Caki2 (cell line): ENCODE results near the gene AZGP1. TPM values are rescaled to one million over a fixed set of nuclear protein-coding genes. Genes with fewer than 3 reads are reported as not detected.
"Not testable (repeated sequence)": the region's sequence is repeated elsewhere in the genome, so short reads cannot be mapped to it uniquely, and the experiment has no call there.

ENCODE experiments used
- DNase-seq: peaks from one replicate; pipeline ENCODE4 v3.0.0-alpha.2; 2015; ENCODE audit warnings: low read depth
- in situ Hi-C: cut with HindIII; loops from 2 replicates; pipeline ENCODE4 v1.10.0; 2016; ENCODE audit warnings: low sequenced_read_pairs, low pct_unique_long_range_greater_than_20kb, mixed read lengths
- total RNA-seq: library from RNA; depleted of rRNA; stranded (reverse); fragments of >200 nt; shearing (Covaris generic); gene quantifications from 2 replicates; pipeline ENCODE4 v1.2.3, GENCODE V29; 2014; ENCODE audit warnings: low replicate concordance

Gene AZGP1
- total RNA-seq, 1 experiment from 2014 or later = 1.1 TPM

DNA sequence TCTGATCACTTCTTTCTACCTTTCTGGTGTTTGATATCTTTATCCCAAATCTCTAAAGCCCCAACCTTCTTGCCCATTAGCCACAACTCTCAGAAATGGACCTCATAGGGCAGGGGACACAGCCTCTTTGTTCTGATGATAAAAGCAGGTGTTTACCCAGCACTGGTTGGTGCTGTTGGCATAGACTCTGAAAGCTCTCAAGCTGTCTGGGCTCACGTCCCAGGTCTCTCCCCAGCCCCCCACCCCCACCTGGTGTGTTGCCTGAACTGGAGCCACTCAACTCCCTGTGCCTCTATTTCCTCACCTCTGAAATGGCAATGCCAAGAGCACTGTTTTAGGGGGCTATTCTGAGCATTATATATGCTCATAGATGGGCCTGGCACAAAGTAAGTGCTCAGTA is 6.0 kb downstream of the AZGP1 start:
- in situ Hi-C loops, DNase-seq: not testable (repeated sequence)

DNA sequence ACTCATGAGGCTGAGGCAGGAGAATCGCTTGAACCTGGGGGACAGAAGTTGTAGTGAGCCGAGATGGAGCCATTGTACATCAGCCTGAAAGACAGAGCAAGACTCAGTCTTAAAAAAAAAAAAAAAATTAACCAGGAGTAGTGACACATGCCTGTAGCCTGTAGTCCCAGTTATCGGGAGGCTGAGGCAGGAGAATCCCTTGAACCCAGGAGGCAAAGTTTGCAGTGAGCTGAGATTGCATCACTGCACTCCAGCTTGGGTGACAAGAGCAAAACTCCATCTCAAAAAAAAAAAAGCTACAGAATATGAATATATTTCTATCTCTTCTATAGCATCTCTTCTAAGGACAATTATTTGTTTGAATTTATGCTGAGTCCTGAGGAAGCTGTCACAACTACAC is 6.5 kb downstream of the AZGP1 start:
- DNase-seq = no peak
- in situ Hi-C loops = no loop called here

DNA sequence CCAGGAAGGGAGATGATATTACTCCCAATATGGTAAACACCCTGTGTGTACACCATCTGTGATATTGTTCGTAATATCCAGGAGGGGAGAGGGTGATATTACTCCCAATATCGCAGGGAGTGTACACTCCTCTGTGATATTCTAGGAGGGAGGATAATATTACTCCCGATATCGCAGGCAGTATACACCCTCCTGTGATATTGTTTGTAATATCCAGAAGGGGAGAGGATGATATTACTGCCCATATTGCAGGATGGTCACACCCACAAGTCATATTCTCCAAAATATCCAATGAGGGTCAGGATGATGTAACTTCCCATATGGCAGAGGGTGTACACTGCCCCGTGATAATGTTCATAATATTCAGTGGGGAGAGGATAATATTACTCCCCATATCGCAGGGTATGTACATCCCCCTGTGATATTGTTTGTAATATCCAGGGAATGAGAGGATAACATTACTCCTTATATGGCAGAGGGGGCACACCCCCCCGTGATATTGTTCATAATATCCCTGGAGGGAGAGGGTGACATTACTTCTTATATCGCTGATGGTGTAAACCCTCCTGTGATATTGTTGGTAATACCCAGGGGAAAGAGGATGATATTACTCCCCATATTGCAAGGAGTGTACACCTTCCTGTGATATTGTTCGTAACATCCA is 17.1 kb downstream of the AZGP1 start:
- no peak for DNase-seq
- in situ Hi-C loops = no loop called here

GRCh38 chr7:99955247-99955646 is 20.6 kb downstream of the AZGP1 start:
- DNase-seq = no peak
- in situ Hi-C loops = no loop called here

DNA sequence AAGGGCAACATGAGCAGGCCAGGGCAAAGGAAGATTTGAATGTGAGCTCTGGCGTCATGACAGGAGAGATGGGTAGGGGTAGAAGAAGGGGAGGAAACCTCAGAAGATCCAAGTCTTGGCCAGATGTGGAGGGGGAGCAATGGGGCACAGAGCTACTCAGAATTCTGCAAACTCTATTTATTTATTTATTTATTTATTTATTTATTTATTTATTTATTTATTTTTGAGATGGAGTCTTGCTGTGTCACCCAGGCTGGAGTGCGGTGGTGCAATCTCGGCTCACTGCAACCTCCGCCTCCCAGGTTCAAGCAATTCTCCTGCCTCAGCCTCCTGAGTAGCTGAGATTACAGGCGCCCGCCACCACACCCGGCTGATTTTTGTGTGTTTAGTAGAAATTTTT is 21.2 kb downstream of the AZGP1 start:
- in situ Hi-C loops, DNase-seq: not testable (repeated sequence)

- DNase-seq = no peak
Measured at GRCh38 chr7:99953649-99954048, 22.2 kb downstream of the AZGP1 start.

DNA sequence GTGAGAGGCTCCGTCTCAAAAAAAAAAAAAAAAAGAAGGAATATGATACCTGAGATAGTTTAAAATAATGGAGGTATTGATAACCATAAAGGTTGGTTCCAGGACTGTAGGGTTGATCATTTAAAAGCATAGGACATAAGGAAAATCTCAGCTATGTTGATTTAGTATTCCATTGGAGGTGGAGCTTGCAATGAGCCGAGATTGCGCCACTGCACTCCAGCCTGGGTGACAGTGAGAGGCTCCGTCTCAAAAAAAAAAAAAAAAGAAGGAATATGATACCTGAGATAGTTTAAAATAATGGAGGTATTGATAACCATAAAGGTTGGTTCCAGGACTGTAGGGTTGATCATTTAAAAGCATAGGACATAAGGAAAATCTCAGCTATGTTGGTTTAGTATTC is 23.2 kb downstream of the AZGP1 start:
- DNase-seq, in situ Hi-C loops: not testable (repeated sequence)

More at GRCh38 chr7:99953649-99954048, 22.2 kb downstream of the AZGP1 start:
- in situ Hi-C loops = no loop called here

- DNase-seq, in situ Hi-C loops: not testable (repeated sequence)
Measured at GRCh38 chr7:99950819-99951218, 25.0 kb downstream of the AZGP1 start.

- in situ Hi-C loops = no loop called here
- DNase-seq = no peak
Measured at GRCh38 chr7:99949645-99950228, 26.1 kb downstream of the AZGP1 start.

- in situ Hi-C loops = no loop called here
- no peak for DNase-seq
Measured at GRCh38 chr7:99947608-99948007, 28.2 kb downstream of the AZGP1 start.

GRCh38 chr7:99944497-99945070 is 31.2 kb downstream of the AZGP1 start:
- in situ Hi-C loops = no loop called here
- DNase-seq = no peak

- in situ Hi-C loops = no loop called here
- DNase-seq = no peak
Measured at GRCh38 chr7:99943641-99944496, 32.0 kb downstream of the AZGP1 start.

- DNase-seq = no peak
- in situ Hi-C loops = no loop called here
Measured at GRCh38 chr7:99938296-99938695, 37.5 kb downstream of the AZGP1 start.

DNA sequence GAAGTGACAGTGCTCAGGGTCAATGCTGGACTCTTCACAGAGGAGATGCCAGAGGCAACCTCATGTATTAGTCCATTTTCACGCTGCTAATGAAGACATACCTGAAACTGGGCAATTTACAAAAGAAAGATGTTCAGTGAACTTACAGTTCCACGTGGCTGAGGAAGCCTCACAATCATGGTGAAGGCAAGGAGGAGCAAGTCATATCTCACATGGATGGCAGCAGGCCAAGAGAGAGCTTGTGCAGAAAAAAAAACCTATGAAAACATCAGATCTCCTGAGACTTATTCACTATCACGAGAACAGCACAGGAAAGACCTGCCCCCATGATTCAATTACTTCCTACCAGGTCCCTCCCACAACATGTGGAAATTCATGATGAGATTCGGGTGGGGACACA is 40.8 kb downstream of the AZGP1 start:
- in situ Hi-C loops, DNase-seq: not testable (repeated sequence)

- in situ Hi-C loops = no loop called here
- no peak for DNase-seq
Measured at GRCh38 chr7:99930376-99930775, 45.5 kb downstream of the AZGP1 start.

GRCh38 chr7:99929730-99930053 is 46.1 kb downstream of the AZGP1 start:
- in situ Hi-C loops = no loop called here

GRCh38 chr7:99928994-99929729 is 46.7 kb downstream of the AZGP1 start, which contains the start of gene GJC3:
Gene GJC3, minus strand, starts transcription at chr7:99929620. Its CDS starts 0 bp downstream, at chr7:99929620.
- DNase-seq = peak; percentile 56
- in situ Hi-C loops = no loop called here

More at GRCh38 chr7:99929730-99930053, 46.1 kb downstream of the AZGP1 start:
- DNase-seq = no peak

- in situ Hi-C loops = no loop called here
- DNase-seq = no peak
Measured at GRCh38 chr7:99928188-99928587, 47.6 kb downstream of the AZGP1 start.
